Kidney epithelial cell (primary cell): ENCODE measurements around the gene SNCG. TPM values are rescaled to one million over a fixed set of nuclear protein-coding genes. Genes with fewer than 3 reads are reported as not detected.
"Not testable (repeated sequence)": the region's sequence is repeated elsewhere in the genome, so short reads cannot be mapped to it uniquely, and the experiment has no call there.

Experiments
- DNase-seq: peaks from one replicate; pipeline ENCODE4 v3.0.0-alpha.2; 2010; ENCODE audit warnings: low read depth
- H3K27me3 ChIP-seq: 2 replicates; pipeline ENCODE4 v1.6.0; 2011; ENCODE audit warnings: low read length; ENCODE audit not compliant: control insufficient read depth, insufficient read depth
- H3K36me3 ChIP-seq: 2 replicates; pipeline ENCODE4 v1.5.1; 2011; ENCODE audit warnings: low read length; ENCODE audit not compliant: control insufficient read depth, insufficient read depth
- H3K4me3 ChIP-seq: 2 replicates; pipeline ENCODE4 v1.5.1; 2011; ENCODE audit warnings: low read depth, mild to moderate bottlenecking, control low read depth, low read length
- total RNA-seq: library from RNA; depleted of rRNA; stranded (reverse); fragments of >200 nt; gene quantifications from 2 replicates; pipeline ENCODE4 v1.2.3, GENCODE V29; 2015
- TF ChIP-seq, protein P1 (sequence below): IDR thresholded peaks from 2 replicates; pipeline ENCODE4 v1.5.1; 2011; ENCODE audit warnings: mild to moderate bottlenecking, moderate library complexity, low read length, control low read depth, inconsistent platforms; ENCODE audit not compliant: insufficient read depth, poor library complexity, severe bottlenecking

The SNCG gene
- total RNA-seq, 1 donor from 2014 or later = not detected

DNA sequence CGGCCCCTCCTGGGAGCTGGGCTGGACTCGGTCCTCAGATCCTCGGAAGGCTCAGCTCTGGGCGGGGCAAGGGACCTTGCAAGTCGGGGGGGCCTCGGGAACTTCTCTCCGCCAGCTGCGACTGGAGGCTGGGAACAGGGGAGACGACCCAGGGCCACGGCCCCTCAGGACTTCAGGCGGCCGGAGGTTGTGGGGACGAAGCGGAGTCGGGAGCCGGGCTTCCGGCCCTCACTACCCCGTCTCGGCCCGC is 12.5 kb downstream of the SNCG start:
- no peaks in the 10 kb centered on the region for H3K36me3 ChIP-seq
- no peak for DNase-seq
- peak overlapping the region; percentile 49 for H3K4me3 ChIP-seq
- H3K27me3 ChIP-seq = peaks cover 9% of the 10 kb centered on the region
- TF ChIP-seq, protein P1, sequence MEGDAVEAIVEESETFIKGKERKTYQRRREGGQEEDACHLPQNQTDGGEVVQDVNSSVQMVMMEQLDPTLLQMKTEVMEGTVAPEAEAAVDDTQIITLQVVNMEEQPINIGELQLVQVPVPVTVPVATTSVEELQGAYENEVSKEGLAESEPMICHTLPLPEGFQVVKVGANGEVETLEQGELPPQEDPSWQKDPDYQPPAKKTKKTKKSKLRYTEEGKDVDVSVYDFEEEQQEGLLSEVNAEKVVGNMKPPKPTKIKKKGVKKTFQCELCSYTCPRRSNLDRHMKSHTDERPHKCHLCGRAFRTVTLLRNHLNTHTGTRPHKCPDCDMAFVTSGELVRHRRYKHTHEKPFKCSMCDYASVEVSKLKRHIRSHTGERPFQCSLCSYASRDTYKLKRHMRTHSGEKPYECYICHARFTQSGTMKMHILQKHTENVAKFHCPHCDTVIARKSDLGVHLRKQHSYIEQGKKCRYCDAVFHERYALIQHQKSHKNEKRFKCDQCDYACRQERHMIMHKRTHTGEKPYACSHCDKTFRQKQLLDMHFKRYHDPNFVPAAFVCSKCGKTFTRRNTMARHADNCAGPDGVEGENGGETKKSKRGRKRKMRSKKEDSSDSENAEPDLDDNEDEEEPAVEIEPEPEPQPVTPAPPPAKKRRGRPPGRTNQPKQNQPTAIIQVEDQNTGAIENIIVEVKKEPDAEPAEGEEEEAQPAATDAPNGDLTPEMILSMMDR = no peak

DNA sequence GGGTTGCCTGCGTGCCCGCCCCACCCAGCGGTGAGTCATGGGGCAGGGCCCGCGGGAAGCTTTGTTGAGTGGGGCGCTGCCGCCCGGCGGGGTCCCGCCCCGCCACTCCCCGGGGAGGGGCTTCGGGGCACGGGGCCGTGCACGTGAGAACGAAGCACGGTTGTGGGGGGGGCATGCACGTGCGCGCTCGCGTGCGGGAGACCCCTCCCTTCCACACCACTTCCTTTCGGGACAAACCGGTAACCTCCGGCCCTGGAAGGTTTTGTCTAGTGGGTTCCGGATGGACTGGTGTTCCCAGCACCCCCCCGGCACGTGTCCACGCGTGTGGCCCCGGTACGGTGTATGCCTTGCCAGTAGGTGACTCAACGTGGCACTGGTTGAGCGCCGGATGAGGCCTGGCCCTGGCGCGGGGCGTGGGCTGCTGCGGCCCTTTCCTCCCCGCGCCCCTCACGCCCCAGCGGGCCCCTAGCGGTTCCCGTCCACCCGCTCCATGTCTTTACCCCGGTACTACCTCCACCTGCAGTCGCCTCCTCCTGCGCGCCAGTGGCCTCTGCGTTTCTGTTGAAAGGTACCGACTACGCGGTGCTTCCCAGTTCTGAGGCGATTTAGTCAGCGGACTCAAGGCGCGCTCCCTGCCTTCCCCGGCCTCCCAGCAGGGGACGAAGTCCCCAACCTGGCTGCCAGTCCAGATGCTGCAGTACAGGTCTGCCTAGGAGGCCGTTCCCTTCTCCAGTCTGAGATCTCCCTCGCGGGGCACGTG is 13.0 kb downstream of the SNCG start:
- Histone ChIP-seq H3K36me3 (no peaks in the 10 kb centered on the region), H3K27me3 (peaks cover 9% of the 10 kb centered on the region), H3K4me3 (peak overlapping the region; percentile 49)
- TF ChIP-seq, protein P1 = peak; percentile 17
- peak; percentile 35 for DNase-seq

DNA sequence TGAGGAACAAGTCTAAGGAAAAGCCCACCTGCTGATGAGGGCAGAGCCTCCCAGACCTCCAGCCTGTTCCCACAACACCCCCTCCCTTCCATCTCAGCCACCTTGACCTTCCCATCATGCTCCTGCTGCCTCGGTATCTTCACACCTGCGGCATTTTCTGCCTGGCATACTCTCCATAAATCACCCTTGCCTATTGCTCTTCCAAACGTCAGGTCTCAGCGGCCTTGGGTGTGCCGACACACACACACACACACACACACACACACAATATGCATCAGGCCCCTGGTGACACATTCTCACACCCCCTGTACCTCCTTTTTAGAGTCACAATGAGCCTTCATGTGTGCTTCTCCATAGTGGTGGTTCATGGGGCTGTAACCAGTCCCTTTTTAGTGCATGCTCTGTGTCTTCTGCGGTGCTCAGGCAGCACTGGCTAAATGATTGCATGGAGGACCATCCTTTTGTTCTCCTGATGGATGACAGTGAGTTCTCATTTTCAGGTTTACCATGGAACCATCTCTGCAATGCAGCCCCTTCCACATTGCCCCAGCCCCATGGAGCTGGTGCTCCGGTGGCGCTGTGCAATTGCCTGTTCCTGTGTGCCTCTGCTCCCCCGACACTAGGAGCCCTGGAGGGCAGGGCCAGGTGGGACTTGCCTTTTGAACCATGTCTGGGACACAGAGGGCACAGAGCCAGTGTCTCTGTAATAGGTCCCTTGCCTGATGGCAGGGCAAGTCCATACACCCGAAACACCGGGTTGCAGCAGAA is 14.4 kb downstream of the SNCG start:
- Histone ChIP-seq H3K4me3 (no peak overlapping the region), H3K27me3 (peaks cover 9% of the 10 kb centered on the region), H3K36me3 (no peaks in the 10 kb centered on the region)
- no peak for DNase-seq
- TF ChIP-seq, protein P1 = no peak

DNA sequence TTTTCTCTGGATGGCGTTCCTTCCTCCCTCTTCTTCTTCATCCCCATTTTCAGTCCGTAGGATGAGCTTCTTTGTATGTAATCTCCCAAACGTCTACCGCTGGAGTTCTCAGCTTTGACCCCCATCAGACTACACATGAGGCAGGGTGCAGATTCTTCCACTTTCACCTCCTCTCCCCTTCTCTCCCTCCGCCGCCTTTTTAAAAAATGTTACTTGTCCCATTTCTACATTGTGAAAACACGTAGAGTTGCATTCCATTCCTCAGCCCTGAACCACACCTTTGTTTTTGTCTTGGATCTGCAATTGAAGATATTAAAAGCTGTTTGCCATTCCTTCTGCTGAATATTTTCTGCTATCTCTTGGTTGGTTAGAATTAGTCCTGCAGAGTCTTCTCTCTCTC is 16.1 kb downstream of the SNCG start:
- Histone ChIP-seq H3K27me3 (no peaks in the 10 kb centered on the region), H3K36me3 (no peaks in the 10 kb centered on the region), H3K4me3 (no peak overlapping the region)
- DNase-seq = no peak
- TF ChIP-seq, protein P1 = no peak

DNA sequence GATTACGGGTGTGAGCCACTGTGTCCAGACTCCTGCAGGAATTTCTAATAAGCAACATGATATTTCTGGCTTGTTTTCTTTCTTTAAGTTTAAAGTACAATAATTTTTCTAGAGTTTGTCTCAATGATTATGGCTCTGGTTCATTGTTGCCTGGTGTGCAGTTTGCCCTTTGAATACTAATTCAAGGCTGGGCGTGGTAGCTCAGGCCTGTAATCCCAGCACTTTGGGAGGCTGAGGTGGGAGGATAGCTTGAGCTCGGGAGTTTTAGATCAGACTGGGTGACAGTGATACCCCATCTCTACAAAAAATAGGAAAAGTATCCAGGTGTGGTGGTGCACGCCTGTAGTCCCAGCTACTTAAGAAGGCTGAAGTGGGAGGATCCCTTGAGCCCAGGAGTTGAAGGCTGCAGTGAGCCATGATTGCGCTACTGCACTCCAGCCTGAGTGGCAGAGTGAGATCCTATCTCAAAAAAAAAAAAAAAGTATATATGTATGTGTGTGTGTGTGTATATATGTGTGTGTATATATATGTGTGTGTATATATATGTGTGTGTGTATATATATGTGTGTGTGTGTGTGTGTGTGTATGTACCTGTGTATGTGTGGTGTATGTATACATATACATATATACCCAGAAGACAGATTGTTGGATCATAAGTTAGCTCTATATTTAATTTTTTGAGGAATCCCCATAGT is 18.1 kb downstream of the SNCG start:
- no peak for DNase-seq
- Histone ChIP-seq H3K27me3 (no peaks in the 10 kb centered on the region), H3K4me3 (no peak overlapping the region), H3K36me3 (no peaks in the 10 kb centered on the region)
- TF ChIP-seq, protein P1 = no peak

DNA sequence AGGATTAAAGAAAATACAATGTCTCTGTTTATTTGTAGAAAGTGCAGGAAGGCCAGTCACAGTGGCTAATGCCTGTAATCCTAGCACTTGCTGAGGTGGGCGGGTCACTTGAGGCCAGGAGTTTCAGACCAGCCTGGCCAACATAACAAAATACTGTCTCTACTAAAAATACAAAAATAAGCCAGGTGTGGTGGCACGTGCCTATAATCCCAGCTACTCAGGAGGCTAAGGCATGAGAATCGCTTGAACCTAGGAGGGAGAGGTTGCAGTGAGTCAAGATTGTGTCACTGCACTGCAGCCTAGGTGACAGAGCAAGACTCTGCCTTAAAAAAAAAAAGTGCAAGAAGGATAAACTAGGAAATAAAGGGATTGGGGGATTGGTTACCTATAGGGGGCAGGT is 20.1 kb downstream of the SNCG start:
- not testable (repeated sequence) for DNase-seq, H3K4me3 ChIP-seq, H3K36me3 ChIP-seq, H3K27me3 ChIP-seq
